Osteocyte (in vitro differentiated cells): ENCODE measurements around the gene RNF39. TPM values are rescaled to one million over a fixed set of nuclear protein-coding genes. Genes with fewer than 3 reads are reported as not detected.

ENCODE experiments used
- DNase-seq: peaks from one replicate; pipeline ENCODE4 v3.0.0; 2021; ENCODE audit warnings: mixed read lengths; ENCODE audit not compliant: unreplicated experiment; ENCODE audit errors: extremely low spot score
- H3K27ac Mint-ChIP-seq: one replicate; pipeline ENCODE4 v1.8.0; 2021; ENCODE audit warnings: mild to moderate bottlenecking, mixed read lengths; ENCODE audit not compliant: unreplicated experiment
- H3K27me3 Mint-ChIP-seq: one replicate; pipeline ENCODE4 v1.8.0; 2021; ENCODE audit warnings: mixed read lengths; ENCODE audit not compliant: unreplicated experiment
- H3K36me3 Mint-ChIP-seq: one replicate; pipeline ENCODE4 v1.8.0; 2021; ENCODE audit warnings: mixed read lengths; ENCODE audit not compliant: unreplicated experiment
- H3K4me1 Mint-ChIP-seq: one replicate; pipeline ENCODE4 v1.8.0; 2021; ENCODE audit warnings: mixed read lengths; ENCODE audit not compliant: unreplicated experiment
- H3K4me3 Mint-ChIP-seq: one replicate; pipeline ENCODE4 v1.8.0; 2021; ENCODE audit warnings: mild to moderate bottlenecking, moderate library complexity, mixed read lengths; ENCODE audit not compliant: unreplicated experiment
- H3K9me3 Mint-ChIP-seq: one replicate; pipeline ENCODE4 v1.8.0; 2021; ENCODE audit warnings: mixed read lengths; ENCODE audit not compliant: unreplicated experiment
- total RNA-seq: library from RNA; stranded (reverse); gene quantifications from 2 replicates; pipeline ENCODE4 v1.2.1, GENCODE V29; 2021
- TF ChIP-seq, protein P1 (sequence below): fragments of 200-600 bp; sonication (generic); IDR thresholded peaks from 2 replicates; pipeline ENCODE4 v1.5.0; 2021; ENCODE audit warnings: antibody characterized with exemption, mild to moderate bottlenecking, moderate library complexity

Gene RNF39
- total RNA-seq, 1 donor from 2014 or later = not detected

DNA sequence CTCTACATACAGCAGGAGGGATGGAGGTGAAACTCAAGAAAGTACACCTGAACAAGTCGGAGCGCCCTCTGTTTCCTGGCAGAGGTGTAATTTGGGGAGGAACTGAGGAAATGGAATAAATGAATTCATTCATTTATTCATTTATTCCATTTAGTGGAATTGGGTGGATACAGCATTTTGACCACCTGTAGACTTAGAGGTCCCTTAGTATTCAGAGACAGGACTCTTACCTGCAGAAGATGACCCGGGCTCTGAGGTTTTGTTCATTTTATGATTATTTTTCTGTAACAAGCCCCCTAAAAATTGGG, 28.3 kb upstream of the RNF39 start:
- peaks cover 54% of the 10 kb centered on the region for H3K27me3 Mint-ChIP-seq
- no peak overlapping the region for H3K27ac Mint-ChIP-seq

DNA sequence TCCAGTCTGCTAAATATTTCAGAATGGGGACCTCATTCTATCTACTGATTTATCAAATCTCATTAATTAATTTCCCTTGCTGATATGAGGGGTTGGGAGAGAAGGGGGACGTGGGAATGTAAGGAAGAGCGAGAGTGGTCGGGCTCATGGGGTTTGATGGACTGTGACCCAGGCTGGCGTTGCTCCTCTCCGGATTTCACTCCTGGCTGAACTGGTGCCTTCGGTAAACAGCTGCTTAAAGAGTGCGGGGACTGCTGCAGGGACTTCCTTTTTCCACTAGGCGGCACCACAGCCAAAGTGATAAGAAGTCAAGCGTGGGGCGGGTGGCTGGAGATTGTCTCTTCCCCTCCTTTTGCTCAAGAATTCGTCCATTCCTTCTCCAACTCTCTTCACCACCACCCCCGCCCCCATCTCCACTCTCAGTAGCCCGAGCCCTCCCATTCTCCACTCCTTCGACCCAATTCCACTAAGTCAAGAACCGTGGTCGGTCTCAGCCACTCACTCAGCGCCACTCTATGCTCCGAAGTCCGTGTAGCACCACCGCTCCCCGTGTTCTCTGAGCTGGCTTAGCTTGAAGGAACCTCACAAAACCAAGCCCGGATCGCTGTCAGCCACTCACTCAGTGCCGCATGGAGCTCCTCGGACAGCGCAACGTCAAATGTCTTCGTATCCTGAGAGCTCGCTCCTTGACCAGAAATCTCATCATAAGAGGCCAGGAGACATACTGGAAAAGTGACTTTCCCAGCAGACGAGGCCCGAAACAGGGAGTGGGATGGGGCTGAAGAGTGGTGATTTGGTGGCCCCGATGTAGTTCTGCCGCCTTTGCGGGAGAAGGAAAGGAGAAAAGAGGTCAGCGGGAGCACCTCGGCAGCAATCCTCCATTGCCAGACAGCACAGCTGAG, 27.7 kb upstream of the RNF39 start:
- TF ChIP-seq, protein P1, sequence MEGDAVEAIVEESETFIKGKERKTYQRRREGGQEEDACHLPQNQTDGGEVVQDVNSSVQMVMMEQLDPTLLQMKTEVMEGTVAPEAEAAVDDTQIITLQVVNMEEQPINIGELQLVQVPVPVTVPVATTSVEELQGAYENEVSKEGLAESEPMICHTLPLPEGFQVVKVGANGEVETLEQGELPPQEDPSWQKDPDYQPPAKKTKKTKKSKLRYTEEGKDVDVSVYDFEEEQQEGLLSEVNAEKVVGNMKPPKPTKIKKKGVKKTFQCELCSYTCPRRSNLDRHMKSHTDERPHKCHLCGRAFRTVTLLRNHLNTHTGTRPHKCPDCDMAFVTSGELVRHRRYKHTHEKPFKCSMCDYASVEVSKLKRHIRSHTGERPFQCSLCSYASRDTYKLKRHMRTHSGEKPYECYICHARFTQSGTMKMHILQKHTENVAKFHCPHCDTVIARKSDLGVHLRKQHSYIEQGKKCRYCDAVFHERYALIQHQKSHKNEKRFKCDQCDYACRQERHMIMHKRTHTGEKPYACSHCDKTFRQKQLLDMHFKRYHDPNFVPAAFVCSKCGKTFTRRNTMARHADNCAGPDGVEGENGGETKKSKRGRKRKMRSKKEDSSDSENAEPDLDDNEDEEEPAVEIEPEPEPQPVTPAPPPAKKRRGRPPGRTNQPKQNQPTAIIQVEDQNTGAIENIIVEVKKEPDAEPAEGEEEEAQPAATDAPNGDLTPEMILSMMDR = peak; percentile 93
- Mint-ChIP-seq H3K27me3 (peaks cover 56% of the 10 kb centered on the region), H3K4me1 (peaks cover 31% of the 10 kb centered on the region), H3K9me3 (no peaks in the 10 kb centered on the region), H3K27ac (peak overlapping the region; percentile 50), H3K4me3 (peak overlapping the region; percentile 73), H3K36me3 (no peaks in the 10 kb centered on the region)
- DNase-seq = peak; percentile 91

More for the DNA sequence above, 28.3 kb upstream of the RNF39 start:
- TF ChIP-seq, protein P1 = no peak
- Mint-ChIP-seq H3K9me3 (no peaks in the 10 kb centered on the region), H3K4me3 (peak overlapping the region; percentile 73), H3K4me1 (peaks cover 31% of the 10 kb centered on the region), H3K36me3 (no peaks in the 10 kb centered on the region)
- DNase-seq = no peak

DNA sequence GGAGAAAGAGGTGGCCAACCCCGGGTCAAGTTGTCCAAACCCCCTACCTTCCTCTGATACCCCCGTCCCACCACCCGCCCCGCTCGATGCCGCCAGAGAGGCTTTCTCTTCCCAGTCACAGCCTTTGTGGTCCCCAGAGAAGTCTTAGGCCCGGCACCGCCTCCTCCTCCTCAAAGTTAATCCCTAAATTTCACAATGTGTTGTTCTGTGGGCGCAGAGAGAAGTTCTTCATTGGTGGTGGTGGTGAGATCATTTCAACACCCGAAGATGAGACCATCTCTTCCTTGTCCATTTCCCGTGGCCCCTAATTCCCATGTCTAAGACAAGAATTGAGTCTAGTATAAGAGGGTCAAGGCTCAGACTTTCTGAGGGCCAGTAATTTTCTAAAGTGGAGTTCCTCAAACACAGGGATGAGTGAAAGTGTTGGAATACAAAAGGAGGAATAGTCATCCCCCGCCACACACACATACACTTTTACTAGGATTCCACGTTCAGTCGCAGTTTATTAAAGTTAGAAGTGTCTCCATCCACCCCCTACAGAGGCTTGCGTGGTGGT, 26.9 kb upstream of the RNF39 start:
- no peak for DNase-seq
- Mint-ChIP-seq H3K4me3 (peak overlapping the region; percentile 73), H3K36me3 (no peaks in the 10 kb centered on the region), H3K27me3 (peaks cover 55% of the 10 kb centered on the region), H3K27ac (peak overlapping the region; percentile 50), H3K9me3 (no peaks in the 10 kb centered on the region), H3K4me1 (peaks cover 31% of the 10 kb centered on the region)
- TF ChIP-seq, protein P1 = no peak

DNA sequence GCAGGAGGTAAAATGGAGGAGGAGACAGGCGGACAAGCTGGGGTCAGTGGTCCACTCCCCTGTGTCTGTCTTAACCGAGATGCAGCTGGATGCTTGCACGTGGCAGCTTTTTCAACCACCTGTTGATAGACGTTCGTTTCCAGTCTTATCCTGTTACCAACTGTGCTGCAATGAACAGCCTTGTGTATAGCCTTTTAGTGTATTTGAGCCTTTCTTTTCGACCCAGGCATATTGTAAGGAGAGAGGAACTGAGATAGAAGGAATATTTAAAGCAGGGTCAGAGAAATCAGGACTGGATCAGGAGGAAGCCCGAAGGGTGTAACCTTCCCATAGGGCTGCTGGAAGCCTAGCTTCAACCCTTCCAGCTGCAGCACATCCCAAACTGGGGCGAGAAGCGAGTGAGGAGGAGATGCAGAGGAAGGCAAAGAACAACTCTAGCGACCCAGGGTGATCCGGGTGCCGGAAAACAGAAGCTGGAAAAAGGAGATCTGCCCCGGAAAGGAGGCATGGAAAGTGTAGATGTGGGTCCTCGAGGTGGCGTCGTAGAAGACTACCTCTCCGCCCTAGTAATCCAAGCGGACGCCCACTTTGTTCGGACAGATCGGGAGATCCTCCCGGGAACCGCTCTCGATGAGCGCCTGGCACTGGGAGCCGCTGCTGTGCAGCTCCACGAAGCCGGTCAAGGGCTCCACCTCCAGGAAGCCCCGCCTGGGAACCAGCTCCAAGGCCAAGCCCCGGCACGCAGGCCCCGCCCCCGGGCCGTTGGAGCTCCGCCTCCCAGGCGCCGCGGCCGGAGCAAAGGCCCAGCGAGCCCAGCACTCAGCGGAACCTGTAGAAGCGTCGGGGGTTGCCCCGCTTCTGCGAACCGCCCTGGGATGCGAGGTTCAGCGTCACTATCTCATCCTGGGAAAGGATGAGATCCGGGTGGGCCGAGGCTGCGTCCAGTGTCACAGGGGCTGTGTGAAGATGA, 26.2 kb upstream of the RNF39 start:
- TF ChIP-seq, protein P1 = peak; percentile 40
- Mint-ChIP-seq H3K4me1 (peaks cover 31% of the 10 kb centered on the region), H3K4me3 (peak overlapping the region; percentile 73), H3K27ac (no peak overlapping the region), H3K36me3 (no peaks in the 10 kb centered on the region), H3K9me3 (no peaks in the 10 kb centered on the region), H3K27me3 (peaks cover 61% of the 10 kb centered on the region)
- DNase-seq = peak; percentile 95
